ENCODE measurements around the gene WNT5B.

- TF ChIP-seq TAF1 (IDR thresholded peaks at IDR 0.05; ENCODE audit: borderline replicate concordance, low read depth, low read length) (no peak), POLR2A (IDR thresholded peaks at IDR 0.05; ENCODE audit: low read depth, low read length) (no peak)
Observed at GRCh38 chr12:1583421-1584078, 45.5 kb upstream of the WNT5B start.

Measured in GM12892 (cell line).